PC-9 (cell line): Measurements from ENCODE around the gene SLC22A1.

Experiments used
- CTCF ChIP-seq: fragments of 200-600 bp; sonication (generic); conservative IDR thresholded peaks from 2 replicates; pipeline ENCODE4 v1.6.1; 2017; ENCODE audit warnings: mixed run types, antibody characterized with exemption, mild to moderate bottlenecking, moderate library complexity
- EZH2 ChIP-seq: fragments of 200-600 bp; sonication (generic); IDR thresholded peaks from 2 replicates; pipeline ENCODE4 v1.8.0; 2017; ENCODE audit warnings: antibody characterized with exemption, low read depth

- TF ChIP-seq CTCF (no peak), EZH2 (no peak)
Measured at GRCh38 chr6:160201061-160201460, 79.4 kb downstream of the SLC22A1 start.
